Measurements from ENCODE around the gene PLB1.

PLB1 gene

GRCh38 chr2:28495551-28496250 lies at the start of gene PLB1:
TSS of gene PLB1 (plus strand) at chr2:28496060. CDS start at chr2:28496115, 55 bp downstream.
- DNase-seq (ENCODE audit: low spot score), result no peak

- DNase-seq (ENCODE audit: low spot score), result no peak
These were observed 49.3 kb upstream of the PLB1 start for GRCh38 chr2:28446531-28446930.

GRCh38 chr2:28447086-28447485 lies 48.8 kb upstream of the PLB1 start:
- no peak for DNase-seq (ENCODE audit: low spot score)

- peak; percentile 62 for DNase-seq (ENCODE audit: low spot score)
These were observed 47.7 kb upstream of the PLB1 start for GRCh38 chr2:28447943-28448792.

GRCh38 chr2:28448793-28449100 lies 47.1 kb upstream of the PLB1 start:
- no peak for DNase-seq (ENCODE audit: low spot score)

- DNase-seq (ENCODE audit: low spot score), result no peak
These were observed 46.8 kb upstream of the PLB1 start for GRCh38 chr2:28449126-28449487.

- DNase-seq (ENCODE audit: low spot score), result peak; percentile 33
These were observed 46.1 kb upstream of the PLB1 start for GRCh38 chr2:28449488-28450395.

GRCh38 chr2:28450901-28451565 lies 44.8 kb upstream of the PLB1 start:
- DNase-seq (ENCODE audit: low spot score), result no peak

- DNase-seq (ENCODE audit: low spot score), result no peak
These were observed 43.9 kb upstream of the PLB1 start for GRCh38 chr2:28451793-28452533.

GRCh38 chr2:28452534-28453081 lies 43.3 kb upstream of the PLB1 start:
- peak; percentile 73 for DNase-seq (ENCODE audit: low spot score)

- no peak for DNase-seq (ENCODE audit: low spot score)
These were observed 42.5 kb upstream of the PLB1 start for GRCh38 chr2:28453396-28453795.

GRCh38 chr2:28454016-28454930 lies 41.6 kb upstream of the PLB1 start:
- DNase-seq (ENCODE audit: low spot score), result no peak

GRCh38 chr2:28457237-28457636 lies 38.6 kb upstream of the PLB1 start:
- no peak for DNase-seq (ENCODE audit: low spot score)

- DNase-seq (ENCODE audit: low spot score), result no peak
These were observed 34.8 kb upstream of the PLB1 start for GRCh38 chr2:28461056-28461455.

GRCh38 chr2:28462122-28462521 lies 33.7 kb upstream of the PLB1 start:
- no peak for DNase-seq (ENCODE audit: low spot score)

- no peak for DNase-seq (ENCODE audit: low spot score)
These were observed 32.5 kb upstream of the PLB1 start for GRCh38 chr2:28463211-28463816.

GRCh38 chr2:28463893-28464292 lies 32.0 kb upstream of the PLB1 start:
- no peak for DNase-seq (ENCODE audit: low spot score)

GRCh38 chr2:28465148-28465885 lies 30.5 kb upstream of the PLB1 start:
- no peak for DNase-seq (ENCODE audit: low spot score)

- peak; percentile 64 for DNase-seq (ENCODE audit: low spot score)
These were observed 26.6 kb upstream of the PLB1 start for GRCh38 chr2:28469304-28469703.

All from hepatic stellate cell (primary cell).